SK-N-SH treated with all-trans-retinoic acid at 6 μM for 48 hours (cell line): ENCODE measurements around the gene SPDYE17.
"Not testable (repeated sequence)": the region's sequence is repeated elsewhere in the genome, so short reads cannot be mapped to it uniquely, and the experiment has no call there.

Experiments
- ARNTL ChIP-seq: fragments of 450-650 bp; formaldehyde crosslinking; IDR thresholded peaks from 2 replicates; pipeline ENCODE4 v1.5.0; 2020; ENCODE audit warnings: low read depth, mild to moderate bottlenecking, moderate library complexity, borderline replicate concordance
- CSDC2 ChIP-seq: fragments of 250-450 bp; sonication (Bioruptor Pico); IDR thresholded peaks from 2 replicates; pipeline ENCODE4 v1.5.0; 2020; ENCODE audit warnings: mild to moderate bottlenecking, moderate library complexity
- OSR1 ChIP-seq: fragments of 250-450 bp; sonication (Bioruptor Pico); IDR thresholded peaks from 2 replicates; pipeline ENCODE4 v1.8.0; 2022; ENCODE audit warnings: moderate library complexity, mild to moderate bottlenecking, inconsistent platforms
- PATZ1 ChIP-seq: fragments of 250-450 bp; sonication (Bioruptor Pico); IDR thresholded peaks from 2 replicates; pipeline ENCODE4 v1.8.0; 2020; ENCODE audit warnings: mild to moderate bottlenecking, moderate library complexity, borderline replicate concordance
- POU6F1 ChIP-seq: fragments of 250-450 bp; sonication (Bioruptor Pico); IDR thresholded peaks from 2 replicates; pipeline ENCODE4 v1.8.0; 2021; ENCODE audit warnings: low read depth, mild to moderate bottlenecking, moderate library complexity, borderline replicate concordance
- SNAI2 ChIP-seq: fragments of 250-450 bp; sonication (Bioruptor Pico); IDR thresholded peaks from 2 replicates; pipeline ENCODE4 v1.5.0; 2020; ENCODE audit warnings: mild to moderate bottlenecking, moderate library complexity
- TOX ChIP-seq: fragments of 250-450 bp; sonication (Bioruptor Pico); IDR thresholded peaks from 2 replicates; pipeline ENCODE4 v1.8.0; 2021; ENCODE audit warnings: mild to moderate bottlenecking, moderate library complexity, borderline replicate concordance
- ZFP3 ChIP-seq: fragments of 250-450 bp; sonication (Bioruptor Pico); IDR thresholded peaks from 2 replicates; pipeline ENCODE4 v1.5.0; 2020; ENCODE audit warnings: mild to moderate bottlenecking, moderate library complexity
- ZFP30 ChIP-seq: fragments of 450-650 bp; formaldehyde crosslinking; IDR thresholded peaks from 2 replicates; pipeline ENCODE4 v1.5.0; 2022; ENCODE audit warnings: mild to moderate bottlenecking, moderate library complexity
- ZNF565 ChIP-seq: fragments of 450-650 bp; formaldehyde crosslinking; conservative IDR thresholded peaks from 2 replicates; pipeline ENCODE4 v1.5.0; 2020; ENCODE audit warnings: low read depth, mild to moderate bottlenecking, moderate library complexity

- not testable (repeated sequence) for TF ChIP-seq TOX (CRISPR knock-in tag); POU6F1 (CRISPR knock-in tag); SNAI2 (CRISPR knock-in tag); OSR1; ZFP30 (CRISPR knock-in tag); ZFP3 (CRISPR knock-in tag); ARNTL (CRISPR knock-in tag); ZNF565 (CRISPR knock-in tag); PATZ1; CSDC2 (CRISPR knock-in tag)
These were observed 24.2 kb downstream of the SPDYE17 start for GRCh38 chr7:77008000-77008399.
